GM18951 (cell line): ENCODE data around the gene P3H1.
"Not testable (repeated sequence)": the region's sequence is repeated elsewhere in the genome, so short reads cannot be mapped to it uniquely, and the experiment has no call there.

Experiments used
- POLR2A ChIP-seq: IDR thresholded peaks from 4 replicates; pipeline ENCODE4 v1.6.1; 2011; ENCODE audit warnings: mild to moderate bottlenecking; ENCODE audit not compliant: insufficient read length, insufficient read depth; ENCODE audit errors: extremely low read depth
- in situ Hi-C: fragments of 300-500 bp; cut with MboI; formaldehyde crosslinking; loops from one replicate; pipeline ENCODE4 v1.12.0; 2022; ENCODE audit warnings: low sequenced_read_pairs, mixed read lengths, inconsistent platforms; ENCODE audit not compliant: unreplicated experiment

Gene P3H1

DNA sequence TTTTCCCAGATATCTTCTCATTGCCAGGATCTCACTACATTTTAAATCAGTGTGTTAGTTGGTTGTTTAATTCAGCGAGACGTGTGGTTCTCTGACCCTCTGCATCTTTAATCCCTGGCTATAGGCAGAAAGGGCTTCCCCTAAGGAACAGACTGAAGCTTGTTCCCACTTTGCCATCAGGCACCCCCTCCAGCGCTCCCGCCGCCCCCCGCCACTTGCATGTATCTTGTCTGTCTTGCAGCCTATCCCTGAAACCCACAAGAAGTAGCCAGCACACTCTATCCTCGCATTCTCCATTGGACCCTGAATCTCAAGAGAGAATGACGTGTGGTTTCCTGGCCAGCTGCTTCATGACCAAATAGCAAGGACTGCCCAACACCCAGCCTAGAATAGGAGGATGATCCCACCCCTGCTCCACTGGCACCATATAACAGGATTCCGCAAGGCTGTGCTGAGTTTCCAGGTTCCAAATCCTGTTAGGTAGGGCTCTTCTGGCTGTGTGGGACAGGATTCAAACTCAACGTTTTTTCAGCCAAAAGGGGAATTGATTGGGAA is 34.6 kb downstream of the P3H1 start:
- in situ Hi-C loops, result loop anchor here (10.0 kb wide), 1 partner anchor 397 kb away; the partner anchor contains the start of gene FOXJ3
- no peak for TF ChIP-seq POLR2A

DNA sequence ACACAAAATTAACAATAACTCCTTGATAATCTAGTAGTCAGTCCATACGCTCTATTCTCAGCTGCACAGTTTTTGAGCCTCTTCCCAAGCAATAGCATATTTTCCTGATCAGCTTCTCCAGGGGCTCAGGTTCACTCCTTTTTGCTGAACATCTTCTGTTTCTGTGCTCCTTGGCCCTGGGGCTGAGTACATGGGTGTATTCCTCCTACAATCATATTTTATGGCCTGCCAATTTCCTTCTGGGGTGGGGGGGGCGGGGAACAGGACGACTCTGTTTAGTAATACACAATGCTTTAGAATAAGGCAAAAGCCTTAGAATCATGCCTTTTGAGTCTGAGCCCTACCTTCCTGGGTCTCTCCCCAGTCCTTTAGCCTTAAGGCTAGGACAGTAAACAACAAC is 35.2 kb downstream of the P3H1 start:
- in situ Hi-C loops, result loop anchor here (10.0 kb wide), 1 partner anchor 397 kb away; the partner anchor contains the start of gene FOXJ3
- no peak for TF ChIP-seq POLR2A

DNA sequence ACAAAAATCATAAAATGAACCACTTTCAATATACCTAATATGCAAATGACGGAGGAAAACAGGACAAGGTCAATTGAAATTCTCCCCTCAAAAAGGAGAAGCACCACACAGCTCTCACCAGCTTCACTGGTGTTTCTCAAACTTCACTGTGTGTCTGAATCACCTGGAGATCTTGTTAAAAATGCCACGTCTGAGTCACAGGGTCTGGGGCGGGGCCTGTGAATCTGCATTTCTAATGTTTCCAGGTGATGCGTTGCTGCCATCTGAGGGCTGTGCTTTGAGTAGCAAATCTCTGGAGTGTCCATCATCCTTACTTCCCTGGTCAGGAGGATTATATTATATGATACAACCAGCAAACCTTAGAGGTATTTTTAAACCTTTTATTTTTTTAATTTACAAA is 35.8 kb downstream of the P3H1 start:
- TF ChIP-seq POLR2A, result no peak
- in situ Hi-C loops, result loop anchor here (10.0 kb wide), 1 partner anchor 396 kb away; the partner anchor contains the start of gene FOXJ3

DNA sequence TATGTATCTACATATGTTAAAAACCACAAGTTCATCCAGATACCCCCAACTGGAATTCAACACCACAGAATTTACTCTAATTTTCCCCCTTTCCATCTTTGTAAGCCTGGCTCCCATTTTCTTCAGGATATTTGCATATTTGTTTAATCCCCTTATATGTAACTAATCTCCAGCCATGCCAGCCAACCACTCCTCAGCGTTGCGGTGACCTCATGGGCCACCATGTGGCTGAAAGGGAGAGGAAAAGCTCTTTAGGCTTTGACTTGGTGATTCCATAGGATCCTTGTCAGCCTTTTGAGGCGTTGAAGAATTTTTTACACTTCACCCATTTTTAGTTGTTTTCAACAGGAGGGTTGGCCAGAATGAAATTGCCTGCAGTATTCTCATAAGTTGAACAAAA is 36.8 kb downstream of the P3H1 start:
- in situ Hi-C loops, result loop anchor here (10.0 kb wide), 1 partner anchor 395 kb away; the partner anchor contains the start of gene FOXJ3
- no peak for TF ChIP-seq POLR2A

DNA sequence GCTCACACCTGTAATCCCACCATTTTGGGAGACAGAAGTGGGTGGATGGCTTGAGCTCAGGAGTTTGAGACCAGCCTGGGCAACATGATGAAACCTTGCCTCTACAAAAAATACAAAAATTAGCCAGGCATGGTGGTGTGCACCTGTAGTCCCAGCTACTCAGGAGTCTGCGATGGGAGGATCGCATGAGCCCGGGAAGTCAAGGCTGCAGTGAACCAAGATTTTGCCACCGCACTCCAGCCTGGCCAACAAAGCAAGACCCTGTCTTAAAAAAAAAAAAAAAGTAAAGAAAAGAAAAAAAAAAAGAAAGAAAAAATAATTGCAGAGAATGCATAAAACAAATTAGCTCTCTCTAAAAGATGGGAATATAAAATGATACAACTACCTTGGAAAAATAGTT is 41.0 kb downstream of the P3H1 start:
- in situ Hi-C loops, result not testable (repeated sequence)

DNA sequence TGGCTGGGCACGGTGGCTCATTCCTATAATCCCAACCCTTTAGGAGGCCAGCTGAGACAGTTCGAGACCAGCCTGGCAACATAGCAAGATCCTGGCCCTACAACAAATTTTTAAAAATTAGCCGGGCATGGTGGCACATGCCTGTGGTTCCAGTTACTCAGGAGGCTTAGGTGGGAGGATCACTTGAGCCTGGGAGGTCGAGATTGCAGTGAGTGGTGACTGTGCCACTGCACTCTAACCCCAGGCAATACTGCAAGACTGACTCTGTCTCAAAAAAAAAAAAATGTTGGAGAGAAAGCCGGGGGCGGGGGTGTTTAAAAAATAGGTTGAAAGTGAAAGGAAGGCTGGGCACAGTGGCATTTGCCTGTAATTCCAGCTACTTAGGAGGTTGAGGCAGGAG is 43.3 kb downstream of the P3H1 start:
- in situ Hi-C loops, result no loop called here

DNA sequence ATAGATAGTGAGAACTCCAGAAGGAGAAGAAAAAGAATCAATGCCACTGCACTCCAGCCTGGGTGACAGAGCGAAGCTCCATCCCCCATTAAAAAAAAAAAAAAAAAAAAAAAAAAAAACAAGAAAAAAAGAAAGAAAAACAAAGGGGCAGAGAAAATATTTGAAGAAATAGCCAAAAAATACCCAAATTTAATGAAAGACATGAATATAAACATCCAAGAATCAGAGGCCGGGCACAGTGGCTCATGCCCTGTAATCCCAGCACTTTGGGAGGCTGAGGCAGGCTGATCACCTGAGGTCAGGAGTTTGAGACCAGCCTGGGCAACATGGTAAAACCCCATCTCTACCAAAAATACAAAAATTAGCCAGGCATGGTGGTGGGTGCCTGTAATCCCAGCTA is 44.4 kb downstream of the P3H1 start:
- in situ Hi-C loops, result not testable (repeated sequence)

More for the DNA sequence above, 43.3 kb downstream of the P3H1 start:
- no peak for TF ChIP-seq POLR2A

DNA sequence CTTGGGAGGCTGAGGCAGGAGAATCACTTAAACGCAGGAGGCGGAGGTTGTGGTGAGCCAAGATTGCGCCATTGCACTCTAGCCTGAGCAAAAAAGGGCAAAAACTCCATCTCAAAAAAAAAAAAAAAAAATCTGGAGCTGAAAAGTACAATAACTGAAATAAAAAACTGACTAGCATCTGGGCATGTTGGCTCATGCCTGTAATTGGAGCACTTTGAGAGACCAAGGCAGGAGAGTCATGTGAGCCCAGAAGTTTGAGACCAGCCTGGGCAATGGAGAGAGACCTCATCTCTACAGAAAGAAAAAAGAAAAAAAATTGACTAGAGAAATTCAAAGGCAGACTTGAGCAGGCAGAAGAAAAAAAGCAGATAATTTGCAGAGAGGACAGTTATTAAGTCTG is 44.9 kb downstream of the P3H1 start:
- in situ Hi-C loops, result no loop called here
- no peak for TF ChIP-seq POLR2A

DNA sequence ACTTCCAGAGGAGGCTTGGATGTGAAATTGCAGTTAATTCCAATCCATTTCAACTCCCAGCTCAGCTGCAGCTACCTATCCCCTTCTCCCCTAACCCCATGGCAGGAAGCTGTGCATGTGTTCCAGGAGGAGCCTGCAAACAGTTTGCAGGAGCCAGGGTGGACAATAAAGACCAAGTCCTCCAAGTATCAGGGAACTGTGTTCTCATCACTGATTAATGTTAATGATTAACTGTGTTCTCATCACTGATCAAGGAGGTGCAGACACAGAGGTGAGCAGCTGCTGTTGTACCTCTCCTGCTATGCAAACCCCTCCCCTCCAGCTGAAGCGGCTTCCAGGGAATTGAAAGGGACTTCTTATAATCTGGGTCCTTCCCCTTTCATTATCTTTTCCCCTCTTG is 46.0 kb downstream of the P3H1 start:
- TF ChIP-seq POLR2A, result no peak
- in situ Hi-C loops, result no loop called here

DNA sequence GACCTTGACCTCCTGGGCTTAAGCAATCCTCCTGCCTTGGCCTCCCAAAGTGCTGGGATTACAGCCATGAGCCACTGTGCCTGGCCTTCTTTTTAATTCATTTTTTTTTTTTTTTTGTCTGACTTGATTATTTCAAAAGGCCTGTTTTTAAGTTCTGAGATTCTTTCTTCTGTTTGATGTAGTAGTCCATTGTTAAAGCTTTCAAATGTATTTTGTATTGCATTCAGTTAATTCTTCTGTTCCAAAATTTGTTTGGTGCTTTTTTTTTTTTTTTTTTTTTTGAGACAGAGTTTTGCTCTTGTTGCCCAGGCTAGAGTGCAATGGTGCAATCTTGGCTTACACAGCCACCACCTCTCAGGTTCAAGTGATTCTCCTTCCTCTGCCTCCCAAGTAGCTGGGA is 52.4 kb downstream of the P3H1 start:
- in situ Hi-C loops, result not testable (repeated sequence)

DNA sequence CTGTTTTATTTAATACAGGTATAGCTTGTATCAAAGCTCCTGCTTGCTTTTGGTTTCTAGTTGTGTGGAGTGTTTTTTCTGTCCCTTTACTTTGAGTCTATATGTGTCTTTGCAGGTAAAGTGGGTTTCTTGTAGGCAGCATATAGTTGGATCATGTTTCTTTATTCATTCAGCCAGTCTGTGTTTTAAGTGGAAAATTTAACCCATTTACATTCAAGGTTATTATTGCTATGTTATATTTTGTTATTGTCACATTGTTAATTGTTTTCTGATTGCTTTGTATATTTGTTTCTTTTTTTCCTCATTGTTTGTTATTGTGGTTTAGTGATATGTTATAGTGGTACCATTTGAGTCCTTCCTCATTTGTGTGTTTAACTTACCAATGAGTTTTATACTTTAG is 53.5 kb downstream of the P3H1 start:
- no peak for TF ChIP-seq POLR2A
- in situ Hi-C loops, result no loop called here

DNA sequence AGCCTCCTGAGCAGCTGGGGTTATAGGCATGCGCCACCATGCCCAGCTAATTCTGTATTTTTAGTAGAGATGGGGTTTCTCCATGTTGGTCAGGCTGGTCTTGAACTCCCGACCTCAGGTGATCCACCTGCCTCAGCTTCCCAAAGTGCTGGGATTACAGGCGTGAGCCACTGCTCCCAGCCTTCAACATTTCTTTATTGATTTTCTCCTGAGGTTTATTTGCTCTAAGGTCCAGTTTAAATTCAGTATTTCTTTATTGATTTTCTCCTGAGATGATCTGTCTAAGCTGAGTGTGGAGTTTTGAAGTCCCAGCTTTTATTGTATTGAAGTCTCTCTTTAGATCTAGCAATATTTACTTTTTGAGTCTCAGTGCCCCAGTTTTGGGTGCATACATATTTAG is 54.0 kb downstream of the P3H1 start:
- in situ Hi-C loops, result not testable (repeated sequence)

DNA sequence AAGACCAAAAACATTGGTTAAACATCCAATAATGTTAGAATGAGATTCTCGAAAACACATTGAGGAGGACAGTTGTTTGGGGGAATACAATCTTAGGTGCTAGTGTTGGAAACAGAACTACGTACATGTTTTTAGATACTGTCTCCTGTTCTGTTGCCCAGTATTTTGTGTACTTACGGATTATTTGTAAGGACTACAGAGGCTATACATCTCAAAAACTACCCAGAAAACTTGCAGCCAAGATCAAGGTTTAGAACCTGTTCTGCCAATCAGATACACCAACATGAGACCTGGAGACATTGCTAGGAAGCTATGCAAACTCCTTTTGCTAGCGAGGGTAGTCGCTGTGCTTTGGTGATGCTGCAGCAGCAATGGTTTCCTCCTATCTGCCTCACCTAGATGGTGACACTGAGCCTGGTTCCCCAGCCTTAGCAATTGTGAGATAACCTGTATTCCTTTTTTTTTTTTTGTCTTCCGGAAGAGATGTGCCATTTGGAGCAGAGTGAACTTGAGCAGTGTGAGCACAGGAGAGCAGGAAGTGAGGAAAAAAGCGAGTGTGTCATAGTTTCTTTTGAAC is 62.9 kb downstream of the P3H1 start:
- TF ChIP-seq POLR2A, result no peak
- in situ Hi-C loops, result no loop called here

DNA sequence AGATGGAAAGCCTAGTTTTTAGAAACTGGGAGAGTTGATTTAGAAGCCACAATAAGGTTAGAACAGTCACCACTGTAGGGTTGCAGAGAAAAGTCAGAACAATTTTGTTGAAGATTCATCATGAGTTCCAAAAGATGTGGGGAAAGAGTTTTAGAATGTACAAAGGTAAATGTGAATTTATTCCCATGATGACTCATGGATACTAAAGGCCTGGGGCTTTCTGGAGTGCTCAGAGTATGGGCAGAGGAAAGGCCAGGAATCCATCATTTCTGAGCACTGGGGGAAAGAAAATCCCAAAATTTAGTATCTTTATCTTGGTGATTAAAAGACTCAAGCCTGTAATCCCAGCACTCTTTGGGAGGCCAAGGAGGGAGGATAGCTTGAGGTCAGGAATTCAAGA is 66.8 kb downstream of the P3H1 start:
- in situ Hi-C loops, result no loop called here
- no peak for TF ChIP-seq POLR2A
